ENCODE data around the gene ARHGEF17.
"Not testable (repeated sequence)": the region's sequence is repeated elsewhere in the genome, so short reads cannot be mapped to it uniquely, and the experiment has no call there.

ARHGEF17 gene

GRCh38 chr11:73308003-73308960 is at the start of gene ARHGEF17:
Gene ARHGEF17, plus strand, starts transcription at chr11:73308276. Its CDS starts 363 bp downstream, at chr11:73308639.
- DNase-seq (ENCODE audit: low spot score): no peak

GRCh38 chr11:73259406-73260126 is 48.5 kb upstream of the ARHGEF17 start:
- no peak for DNase-seq (ENCODE audit: low spot score)

GRCh38 chr11:73260127-73260457 is 48.0 kb upstream of the ARHGEF17 start:
- DNase-seq (ENCODE audit: low spot score): no peak

- DNase-seq (ENCODE audit: low spot score): no peak
Measured at GRCh38 chr11:73262851-73263495, 45.1 kb upstream of the ARHGEF17 start.

- DNase-seq (ENCODE audit: low spot score): no peak
Measured at GRCh38 chr11:73263640-73264039, 44.4 kb upstream of the ARHGEF17 start.

GRCh38 chr11:73265278-73265810 is 42.7 kb upstream of the ARHGEF17 start:
- DNase-seq (ENCODE audit: low spot score): no peak

- DNase-seq (ENCODE audit: low spot score): no peak
Measured at GRCh38 chr11:73265853-73266645, 42.0 kb upstream of the ARHGEF17 start.

- no peak for DNase-seq (ENCODE audit: low spot score)
Measured at GRCh38 chr11:73266646-73267020, 41.4 kb upstream of the ARHGEF17 start.

GRCh38 chr11:73267122-73267846 is 40.8 kb upstream of the ARHGEF17 start:
- no peak for DNase-seq (ENCODE audit: low spot score)

- DNase-seq (ENCODE audit: low spot score): no peak
Measured at GRCh38 chr11:73267906-73268540, 40.1 kb upstream of the ARHGEF17 start.

- no peak for DNase-seq (ENCODE audit: low spot score)
Measured at GRCh38 chr11:73268671-73269271, 39.3 kb upstream of the ARHGEF17 start.

GRCh38 chr11:73269459-73270015 is 38.5 kb upstream of the ARHGEF17 start:
- DNase-seq (ENCODE audit: low spot score): no peak

GRCh38 chr11:73270016-73270854 is 37.8 kb upstream of the ARHGEF17 start:
- peak; percentile 32 for DNase-seq (ENCODE audit: low spot score)

GRCh38 chr11:73270855-73271477 is 37.1 kb upstream of the ARHGEF17 start:
- DNase-seq (ENCODE audit: low spot score): no peak

GRCh38 chr11:73271478-73271865 is 36.6 kb upstream of the ARHGEF17 start:
- not testable (repeated sequence) for DNase-seq (ENCODE audit: low spot score)

- DNase-seq (ENCODE audit: low spot score): no peak
Measured at GRCh38 chr11:73271936-73272679, 36.0 kb upstream of the ARHGEF17 start, which contains the start of gene P2RY6. Gene P2RY6, plus strand, starts transcription at chr11:73272338. Its CDS starts 24,181 bp downstream, at chr11:73296519.

GRCh38 chr11:73272680-73273038 is 35.4 kb upstream of the ARHGEF17 start:
- DNase-seq (ENCODE audit: low spot score): no peak

Measured in NAMALWA (cell line).